ENCODE data around the gene SRSF2.
"Not testable (repeated sequence)": the region's sequence is repeated elsewhere in the genome, so short reads cannot be mapped to it uniquely, and the experiment has no call there.

Gene SRSF2

GRCh38 chr17:76720211-76720610, 16.9 kb downstream of the SRSF2 start:
- DNase-seq, result no peak

- DNase-seq, result no peak
Observed at GRCh38 chr17:76718516-76718915, 18.6 kb downstream of the SRSF2 start.

- DNase-seq, result no peak
Observed at GRCh38 chr17:76716839-76717215, 20.3 kb downstream of the SRSF2 start.

GRCh38 chr17:76716146-76716838, 20.8 kb downstream of the SRSF2 start:
- DNase-seq, result peak; percentile 92

- DNase-seq, result no peak
Observed at GRCh38 chr17:76715496-76715830, 21.7 kb downstream of the SRSF2 start.

- peak; percentile 83 for DNase-seq
Observed at GRCh38 chr17:76714822-76715495, 22.2 kb downstream of the SRSF2 start.

- no peak for DNase-seq
Observed at GRCh38 chr17:76714336-76714735, 22.8 kb downstream of the SRSF2 start.

GRCh38 chr17:76713765-76714164, 23.4 kb downstream of the SRSF2 start:
- no peak for DNase-seq

GRCh38 chr17:76712321-76712720, 24.8 kb downstream of the SRSF2 start:
- DNase-seq, result not testable (repeated sequence)

- peak; percentile 67 for DNase-seq
Observed at GRCh38 chr17:76710863-76711611, 26.1 kb downstream of the SRSF2 start, which contains the start of gene MXRA7. MXRA7 (minus strand) TSS chr17:76710965; CDS start chr17:76710946, 19 bp downstream.

GRCh38 chr17:76709951-76710862, 26.9 kb downstream of the SRSF2 start:
- DNase-seq, result not testable (repeated sequence)

- DNase-seq, result no peak
Observed at GRCh38 chr17:76709077-76709950, 27.8 kb downstream of the SRSF2 start.

GRCh38 chr17:76707985-76708807, 28.9 kb downstream of the SRSF2 start:
- no peak for DNase-seq

GRCh38 chr17:76706817-76707216, 30.3 kb downstream of the SRSF2 start:
- DNase-seq, result no peak

GRCh38 chr17:76704805-76705204, 32.3 kb downstream of the SRSF2 start:
- DNase-seq, result no peak

GRCh38 chr17:76702941-76703637, 34.0 kb downstream of the SRSF2 start:
- no peak for DNase-seq

- peak; percentile 33 for DNase-seq
Observed at GRCh38 chr17:76702076-76702475, 35.1 kb downstream of the SRSF2 start.

- DNase-seq, result no peak
Observed at GRCh38 chr17:76701471-76701967, 35.6 kb downstream of the SRSF2 start.

- DNase-seq, result no peak
Observed at GRCh38 chr17:76700617-76701470, 36.3 kb downstream of the SRSF2 start.
